ENCODE results near the gene ARMC9.
"Not testable (repeated sequence)": the region's sequence is repeated elsewhere in the genome, so short reads cannot be mapped to it uniquely, and the experiment has no call there.

GRCh38 chr2:231400681-231401080, 202.2 kb downstream of the ARMC9 start:
- TF ChIP-seq CTCF, POLR2A (IDR thresholded peaks at IDR 0.05): not testable (repeated sequence)

Measured in testis (tissue), 2 donors.